Spleen (tissue), 7 donors: ENCODE data around the gene DOCK4.

Experiments
- CTCF ChIP-seq, 11 experiments: fragments of 200-600 bp in 7 of 11; fragments of 450-650 bp in 4 of 11; sonication (generic) in 4 of 11; IDR thresholded peaks in 8 of 11; conservative IDR thresholded peaks in 3 of 11; 1 replicate in 7 of 11; 2 replicates in 4 of 11; pipeline versions ENCODE4 v1.4.0 to v1.8.0; 2016 to 2021; ENCODE audit warnings: antibody characterized with exemption in 11 of 11, inconsistent platforms in 4 of 11, mild to moderate bottlenecking in 1 of 11
- POLR2A ChIP-seq, 3 donors: fragments of 450-650 bp; IDR thresholded peaks; one replicate each; pipeline ENCODE4 v1.5.1; 2017; ENCODE audit warnings: antibody characterized with exemption in 3 of 3, mild to moderate bottlenecking in 1 of 3
- POLR2AphosphoS5 ChIP-seq, 3 donors: sonication (generic); formaldehyde crosslinking; IDR thresholded peaks; one replicate each; pipeline ENCODE4 v1.5.1; 2017; ENCODE audit warnings: antibody characterized with exemption in 3 of 3
- donor health status: DM: no; HTN: no; CAD: no; lungs with moderate emphysema.
- donor health status: DM: no; HTN: no; CAD: no.
- donor health status: DM: no; HTN: no; CAD: no.

GRCh38 chr7:111982133-111982532 is 224.1 kb downstream of the DOCK4 start:
- TF ChIP-seq CTCF (IDR thresholded peaks at IDR 0.05 in 8 of 11, conservative IDR thresholded peaks at IDR 0.05 in 3 of 11) (no peak), POLR2A (IDR thresholded peaks at IDR 0.05) (no peak), POLR2AphosphoS5 (IDR thresholded peaks at IDR 0.05) (no peak)
